ENCODE results near the gene FCER2. TPM values are rescaled to one million over a fixed set of nuclear protein-coding genes. Genes with fewer than 3 reads are reported as not detected.

The FCER2 gene
- total and polyA plus RNA-seq, 2 donors from 2014 or later = 1.0 TPM; not detected in 1

DNA sequence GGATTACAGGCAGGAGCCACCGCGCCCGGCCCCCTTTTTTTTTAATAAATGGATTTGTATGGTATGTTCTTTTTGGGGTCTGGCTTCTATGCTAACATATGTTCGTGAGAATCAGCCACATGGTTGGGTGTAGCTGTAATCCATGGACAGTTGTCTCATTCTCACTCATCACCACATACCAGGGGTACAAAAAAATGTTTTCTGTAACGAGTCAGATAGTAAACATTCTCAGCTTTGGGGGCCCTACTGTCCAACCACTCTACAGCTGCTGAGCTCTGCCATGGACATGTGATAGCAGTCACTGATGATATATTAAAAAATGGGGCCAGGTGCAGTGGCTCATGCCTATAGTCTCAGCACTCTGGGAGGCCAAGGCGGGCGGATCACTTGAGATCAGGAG is 38.2 kb downstream of the FCER2 start:
- FAIRE-seq (no peak), DNase-seq (no peak)
- H3K27ac ChIP-seq (ENCODE audit: low read depth in 2 of 2, low read length in 2 of 2) = no peak overlapping the region
- no peaks in the 10 kb centered on the region for H3K36me3 ChIP-seq (ENCODE audit: control insufficient read depth in 2 of 3, insufficient read depth in 3 of 3, low read length in 3 of 3)
- intact Hi-C loops (cut with DNase I) = no loop called here
- TF ChIP-seq, protein P1, sequence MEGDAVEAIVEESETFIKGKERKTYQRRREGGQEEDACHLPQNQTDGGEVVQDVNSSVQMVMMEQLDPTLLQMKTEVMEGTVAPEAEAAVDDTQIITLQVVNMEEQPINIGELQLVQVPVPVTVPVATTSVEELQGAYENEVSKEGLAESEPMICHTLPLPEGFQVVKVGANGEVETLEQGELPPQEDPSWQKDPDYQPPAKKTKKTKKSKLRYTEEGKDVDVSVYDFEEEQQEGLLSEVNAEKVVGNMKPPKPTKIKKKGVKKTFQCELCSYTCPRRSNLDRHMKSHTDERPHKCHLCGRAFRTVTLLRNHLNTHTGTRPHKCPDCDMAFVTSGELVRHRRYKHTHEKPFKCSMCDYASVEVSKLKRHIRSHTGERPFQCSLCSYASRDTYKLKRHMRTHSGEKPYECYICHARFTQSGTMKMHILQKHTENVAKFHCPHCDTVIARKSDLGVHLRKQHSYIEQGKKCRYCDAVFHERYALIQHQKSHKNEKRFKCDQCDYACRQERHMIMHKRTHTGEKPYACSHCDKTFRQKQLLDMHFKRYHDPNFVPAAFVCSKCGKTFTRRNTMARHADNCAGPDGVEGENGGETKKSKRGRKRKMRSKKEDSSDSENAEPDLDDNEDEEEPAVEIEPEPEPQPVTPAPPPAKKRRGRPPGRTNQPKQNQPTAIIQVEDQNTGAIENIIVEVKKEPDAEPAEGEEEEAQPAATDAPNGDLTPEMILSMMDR (IDR thresholded peaks at IDR 0.05; ENCODE audit: borderline replicate concordance, extremely low read depth, insufficient read depth) = no peak
- no peak overlapping the region for H3K4me3 ChIP-seq (ENCODE audit: low read length in 3 of 3)
- no peaks in the 10 kb centered on the region for H3K4me1 ChIP-seq (ENCODE audit: control insufficient read depth in 2 of 3, insufficient read depth in 2 of 3, low read depth in 1 of 3, low read length in 3 of 3)
- H3K27me3 ChIP-seq (ENCODE audit: control insufficient read depth, insufficient read depth, low read length) = no peaks in the 10 kb centered on the region
- H3K9me3 ChIP-seq (ENCODE audit: control insufficient read depth in 2 of 3, insufficient read depth in 1 of 3, low read length in 3 of 3) = no peaks in the 10 kb centered on the region
- no peak overlapping the region for H3K9ac ChIP-seq (ENCODE audit: low read length in 3 of 3)

DNA sequence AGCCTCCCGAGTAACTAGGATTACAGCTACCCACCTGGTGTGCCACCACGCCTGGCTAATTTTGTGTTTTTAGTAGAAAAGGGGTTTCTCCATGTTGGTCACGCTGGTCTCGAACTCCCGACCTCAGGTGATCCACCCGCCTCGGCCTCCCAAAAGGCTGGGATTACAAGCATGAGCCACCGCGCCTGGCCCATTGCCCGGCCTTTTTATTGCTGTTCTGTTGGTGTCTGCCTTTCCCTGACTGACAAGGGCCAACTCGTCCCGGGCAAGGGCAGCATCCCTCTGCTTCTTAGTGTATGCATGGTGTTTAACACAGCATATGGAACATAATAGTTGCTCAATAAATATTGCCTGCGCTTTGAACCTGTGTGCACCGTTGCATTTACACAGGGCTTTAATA is 39.3 kb downstream of the FCER2 start:
- DNase-seq = no peak
- Histone ChIP-seq H3K4me3 (ENCODE audit: low read length in 3 of 3) (no peak overlapping the region), H3K27ac (ENCODE audit: low read depth in 2 of 2, low read length in 2 of 2) (no peak overlapping the region), H3K36me3 (ENCODE audit: control insufficient read depth in 2 of 3, insufficient read depth in 3 of 3, low read length in 3 of 3) (no peaks in the 10 kb centered on the region), H3K4me1 (ENCODE audit: control insufficient read depth in 2 of 3, insufficient read depth in 2 of 3, low read depth in 1 of 3, low read length in 3 of 3) (no peaks in the 10 kb centered on the region), H3K9ac (ENCODE audit: low read length in 3 of 3) (no peak overlapping the region), H3K27me3 (ENCODE audit: control insufficient read depth, insufficient read depth, low read length) (no peaks in the 10 kb centered on the region), H3K9me3 (ENCODE audit: control insufficient read depth in 2 of 3, insufficient read depth in 1 of 3, low read length in 3 of 3) (no peaks in the 10 kb centered on the region)
- intact Hi-C loops (cut with DNase I) = no loop called here
- TF ChIP-seq, protein P1 (IDR thresholded peaks at IDR 0.05; ENCODE audit: borderline replicate concordance, extremely low read depth, insufficient read depth) = no peak
- no peak for FAIRE-seq

DNA sequence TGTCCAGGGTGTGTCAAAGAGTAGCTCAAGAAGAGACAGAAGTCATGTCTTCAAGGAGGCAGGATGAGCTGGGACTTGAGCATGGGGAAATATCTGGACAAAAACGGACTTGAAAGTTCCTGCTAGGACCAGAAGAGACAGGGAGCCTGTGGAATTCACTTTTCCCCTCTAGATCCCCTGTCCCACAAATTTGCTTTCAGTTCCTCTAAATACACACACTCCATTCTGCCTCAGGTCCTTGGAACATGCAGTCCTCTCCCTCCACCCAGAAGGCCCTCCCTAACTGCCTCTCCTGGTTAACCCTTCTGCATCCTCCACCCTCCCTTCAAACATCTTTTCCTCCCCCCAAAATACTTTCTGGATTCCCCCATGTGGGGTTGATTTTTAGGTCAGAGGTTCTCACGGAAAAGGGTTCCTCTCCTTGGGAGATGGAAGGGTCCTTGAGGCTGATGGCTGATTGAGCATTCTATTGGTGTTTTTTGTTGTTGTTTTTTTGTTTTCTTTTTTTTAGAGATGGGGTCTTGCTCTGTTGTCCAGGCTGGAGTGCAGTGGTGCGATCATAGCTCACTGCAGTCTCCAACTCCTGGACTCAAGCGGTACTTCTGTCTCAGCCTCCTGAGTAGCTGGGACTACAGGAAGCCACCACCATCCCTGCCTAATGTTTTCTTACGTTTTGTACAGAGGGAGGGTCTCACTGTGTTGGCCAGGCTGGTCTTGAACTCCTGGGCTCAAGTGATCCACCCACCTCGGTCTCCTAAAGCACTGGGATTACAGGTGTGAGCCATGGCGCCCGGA is 40.0 kb downstream of the FCER2 start:
- Histone ChIP-seq H3K4me1 (ENCODE audit: control insufficient read depth in 2 of 3, insufficient read depth in 2 of 3, low read depth in 1 of 3, low read length in 3 of 3) (no peaks in the 10 kb centered on the region), H3K27ac (ENCODE audit: low read depth in 2 of 2, low read length in 2 of 2) (no peak overlapping the region), H3K36me3 (ENCODE audit: control insufficient read depth in 2 of 3, insufficient read depth in 3 of 3, low read length in 3 of 3) (no peaks in the 10 kb centered on the region), H3K9ac (ENCODE audit: low read length in 3 of 3) (no peak overlapping the region), H3K9me3 (ENCODE audit: control insufficient read depth in 2 of 3, insufficient read depth in 1 of 3, low read length in 3 of 3) (no peaks in the 10 kb centered on the region), H3K4me3 (ENCODE audit: low read length in 3 of 3) (no peak overlapping the region), H3K27me3 (ENCODE audit: control insufficient read depth, insufficient read depth, low read length) (no peaks in the 10 kb centered on the region)
- intact Hi-C loops (cut with DNase I) = no loop called here
- TF ChIP-seq, protein P1 (IDR thresholded peaks at IDR 0.05; ENCODE audit: borderline replicate concordance, extremely low read depth, insufficient read depth) = no peak
- FAIRE-seq = no peak
- DNase-seq = no peak
